ENCODE data around the gene CASP3.

DNA sequence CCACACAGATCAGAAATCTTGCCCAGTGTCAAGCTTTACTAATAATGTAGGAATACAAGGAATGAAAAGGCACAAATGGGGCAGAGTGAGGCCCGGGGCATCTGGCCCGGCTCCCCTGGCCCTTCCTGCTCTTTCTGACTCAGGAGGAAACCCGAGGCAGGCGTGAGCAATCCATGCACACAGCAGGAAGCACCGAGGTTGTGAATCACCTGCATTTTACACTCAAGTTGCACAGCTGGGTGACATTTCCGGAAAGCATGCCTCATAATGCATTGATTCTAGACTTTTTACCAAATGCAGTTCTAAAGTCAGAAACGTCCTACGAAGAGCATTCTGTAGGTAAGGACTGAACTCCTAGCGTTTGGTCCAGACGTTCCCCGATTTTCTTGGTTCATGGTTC is 39.2 kb upstream of the CASP3 start:
- TF ChIP-seq, protein P1, sequence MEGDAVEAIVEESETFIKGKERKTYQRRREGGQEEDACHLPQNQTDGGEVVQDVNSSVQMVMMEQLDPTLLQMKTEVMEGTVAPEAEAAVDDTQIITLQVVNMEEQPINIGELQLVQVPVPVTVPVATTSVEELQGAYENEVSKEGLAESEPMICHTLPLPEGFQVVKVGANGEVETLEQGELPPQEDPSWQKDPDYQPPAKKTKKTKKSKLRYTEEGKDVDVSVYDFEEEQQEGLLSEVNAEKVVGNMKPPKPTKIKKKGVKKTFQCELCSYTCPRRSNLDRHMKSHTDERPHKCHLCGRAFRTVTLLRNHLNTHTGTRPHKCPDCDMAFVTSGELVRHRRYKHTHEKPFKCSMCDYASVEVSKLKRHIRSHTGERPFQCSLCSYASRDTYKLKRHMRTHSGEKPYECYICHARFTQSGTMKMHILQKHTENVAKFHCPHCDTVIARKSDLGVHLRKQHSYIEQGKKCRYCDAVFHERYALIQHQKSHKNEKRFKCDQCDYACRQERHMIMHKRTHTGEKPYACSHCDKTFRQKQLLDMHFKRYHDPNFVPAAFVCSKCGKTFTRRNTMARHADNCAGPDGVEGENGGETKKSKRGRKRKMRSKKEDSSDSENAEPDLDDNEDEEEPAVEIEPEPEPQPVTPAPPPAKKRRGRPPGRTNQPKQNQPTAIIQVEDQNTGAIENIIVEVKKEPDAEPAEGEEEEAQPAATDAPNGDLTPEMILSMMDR (IDR thresholded peaks at IDR 0.05), result no peak
- TF ChIP-seq POLR2A (IDR thresholded peaks at IDR 0.05), result no peak
